Endothelial cell of umbilical vein (primary cell): ENCODE data around the gene TENM4. TPM values are rescaled to one million over a fixed set of nuclear protein-coding genes. Genes with fewer than 3 reads are reported as not detected.

Experiments used
- BruUV-seq: library from RNA; stranded (reverse); fragments of 400-500 nt; replicated peaks from 2 replicates; lab custom pipeline; 2021; lab: Mats Ljungman, UMichigan
- CTCF ChIA-PET: fragments of 300-600, 350-600 bp; sonication (Branson Sonifier 250); formaldehyde crosslinking; loops from one replicate; lab custom pipeline; 2021; ENCODE audit warnings: antibody characterized with exemption, inconsistent platforms; lab: Charles Lee
- POLR2A ChIA-PET: fragments of 300-600, 350-600 bp; sonication (Branson Sonifier 250); formaldehyde crosslinking; loops from one replicate; lab custom pipeline; 2021; ENCODE audit warnings: antibody characterized with exemption, inconsistent platforms; lab: Charles Lee
- DNase-seq: peaks from one replicate; pipeline ENCODE4 v3.0.0-alpha.2; 2011; ENCODE audit warnings: low read depth, low spot score
- FAIRE-seq: peaks from 2 replicates; lab custom pipeline; 2011; peaks lifted over from hg19 to GRCh38; lab: Jason Lieb, UNC
- H2AFZ ChIP-seq: 2 replicates; pipeline ENCODE4 v1.6.0; 2012; ENCODE audit warnings: low read depth, low read length, control low read depth, inconsistent platforms
- H3K27ac ChIP-seq: 2 replicates; pipeline ENCODE4 v1.5.1; 2011; ENCODE audit warnings: low read depth, mild to moderate bottlenecking, control low read depth, low read length, moderate library complexity; ENCODE audit not compliant: insufficient read depth
- H3K27me3 ChIP-seq, 2 experiments: 2 replicates each; pipeline versions ENCODE4 v1.6.0 to v1.6.1; 2011; ENCODE audit warnings: low read length in 2 of 2, mixed read lengths in 1 of 2; ENCODE audit not compliant: control insufficient read depth in 2 of 2, insufficient read depth in 2 of 2
- H3K36me3 ChIP-seq, 2 experiments: 2 replicates in 1 of 2; 3 replicates in 1 of 2; pipeline ENCODE4 v1.5.1; 2011; ENCODE audit warnings: low read length in 2 of 2, mild to moderate bottlenecking in 1 of 2, moderate library complexity in 1 of 2; ENCODE audit not compliant: control insufficient read depth in 2 of 2, insufficient read depth in 2 of 2; ENCODE audit errors: extremely low read depth in 1 of 2
- H3K4me1 ChIP-seq: 3 replicates; pipeline ENCODE4 v1.5.1; 2011; ENCODE audit warnings: mild to moderate bottlenecking, low read length; ENCODE audit not compliant: control insufficient read depth, insufficient read depth; ENCODE audit errors: extremely low read depth
- H3K4me2 ChIP-seq: 2 replicates; pipeline ENCODE4 v1.6.1; 2011; ENCODE audit warnings: low read length, control low read depth, mixed read lengths; ENCODE audit not compliant: insufficient read depth
- H3K4me3 ChIP-seq, 3 experiments: fragments of 200-600 bp in 1 of 3; sonication (generic), shearing (Covaris generic) in 1 of 3; replicated peaks in 1 of 3; 2 replicates each; pipeline ENCODE4 v1.5.1; 2011 to 2016; ENCODE audit warnings: control low read depth in 3 of 3, low read length in 3 of 3, mild to moderate bottlenecking in 2 of 3, inconsistent platforms in 1 of 3, low read depth in 1 of 3, moderate library complexity in 1 of 3; ENCODE audit not compliant: insufficient read depth in 1 of 3
- H3K79me2 ChIP-seq: 2 replicates; pipeline ENCODE4 v1.6.0; 2012; ENCODE audit warnings: low read length, inconsistent platforms; ENCODE audit not compliant: control insufficient read depth, insufficient read depth
- H3K9ac ChIP-seq: replicated peaks from 2 replicates; pipeline ENCODE3; 2011; ENCODE audit warnings: low read length, control low read depth; ENCODE audit not compliant: insufficient read depth; ENCODE audit errors: extremely low read depth
- H3K9me1 ChIP-seq: replicated peaks from 3 replicates; pipeline ENCODE4 v1.6.0; 2011; ENCODE audit warnings: mild to moderate bottlenecking, low read length; ENCODE audit not compliant: control insufficient read depth, insufficient read depth; ENCODE audit errors: extremely low read depth
- H3K9me3 ChIP-seq: replicated peaks from 2 replicates; pipeline ENCODE4 v1.5.1; 2012; ENCODE audit warnings: low read length, inconsistent platforms; ENCODE audit not compliant: control insufficient read depth, insufficient read depth
- H4K20me1 ChIP-seq: replicated peaks from 2 replicates; pipeline ENCODE3; 2011; ENCODE audit warnings: mild to moderate bottlenecking, low read length; ENCODE audit not compliant: control insufficient read depth, insufficient read depth; ENCODE audit errors: extremely low read depth
- CTCF ChIP-seq, 2 donors: IDR thresholded peaks; 1 replicate in 1 of 2; 2 replicates in 1 of 2; pipeline ENCODE4 v1.5.1; 2011; ENCODE audit warnings: low read length in 2 of 2, mild to moderate bottlenecking in 2 of 2, moderate library complexity in 2 of 2, control low read depth in 1 of 2, inconsistent platforms in 1 of 2, low read depth in 1 of 2; ENCODE audit not compliant: insufficient read depth in 1 of 2; ENCODE audit errors: extremely low read depth in 1 of 2
- EZH2 ChIP-seq: IDR thresholded peaks from 2 replicates; pipeline ENCODE4 v1.6.1; 2012; ENCODE audit warnings: borderline replicate concordance, low read depth, mild to moderate bottlenecking, moderate library complexity, low read length, inconsistent platforms; ENCODE audit not compliant: severe bottlenecking
- FOS ChIP-seq: IDR thresholded peaks from 2 replicates; pipeline ENCODE4 v1.6.1; 2011; ENCODE audit warnings: mild to moderate bottlenecking, low read length, moderate library complexity, borderline replicate concordance; ENCODE audit not compliant: insufficient read depth
- GATA2 ChIP-seq: IDR thresholded peaks from 2 replicates; pipeline ENCODE4 v1.7.0; 2011; ENCODE audit warnings: low read depth, mild to moderate bottlenecking, moderate library complexity, mixed read lengths, low read length; ENCODE audit not compliant: insufficient read length, insufficient read depth
- JUN ChIP-seq: IDR thresholded peaks from 2 replicates; pipeline ENCODE4 v1.6.1; 2011; ENCODE audit warnings: borderline replicate concordance, low read depth; ENCODE audit not compliant: insufficient read length, insufficient read depth
- MAX ChIP-seq: IDR thresholded peaks from 2 replicates; pipeline ENCODE4 v1.6.1; 2011; ENCODE audit not compliant: insufficient read depth, insufficient read length
- MYC ChIP-seq: IDR thresholded peaks from one replicate; pipeline ENCODE4 v1.6.1; 2011; ENCODE audit warnings: mild to moderate bottlenecking, low read depth, low read length
- POLR2A ChIP-seq: IDR thresholded peaks from 2 replicates; pipeline ENCODE4 v1.6.1; 2012; ENCODE audit warnings: low read depth, mild to moderate bottlenecking, control low read depth, low read length
- POLR2AphosphoS5 ChIP-seq: IDR thresholded peaks from 2 replicates; pipeline ENCODE4 v1.6.1; 2012; ENCODE audit warnings: low read depth, mild to moderate bottlenecking, control low read depth, low read length, moderate library complexity; ENCODE audit not compliant: insufficient read depth
- dilution Hi-C: fragments of 300-500 bp; cut with MboI; formaldehyde crosslinking; loops from one replicate; pipeline ENCODE4 v1.15.0; 2019; ENCODE audit warnings: low sequenced_read_pairs; ENCODE audit not compliant: extremely low pct_ligation_motif_present
- intact Hi-C: fragments of 100-400 bp; cut with micrococcal nuclease; formaldehyde crosslinking; loops from one replicate; pipeline ENCODE4 v1.10.0; 2022
- polyA plus RNA-seq, 4 experiments: library from polyadenylated mRNA; depleted of rRNA in 3 of 4; stranded (reverse) in 3 of 4; unstranded in 1 of 4; fragments of >200 nt; gene quantifications; 2 replicates each; pipeline versions ENCODE4 v1.2.1 to v1.2.3, GENCODE V29; 2011 to 2012; ENCODE audit warnings: missing spikeins in 1 of 4
- total RNA-seq: library from RNA; stranded (reverse); gene quantifications from 2 replicates; pipeline ENCODE4 v1.2.3, GENCODE V29; 2021

The TENM4 gene
- total and polyA plus RNA-seq, 2 donors (not counting 3 experiments of a cell fraction or from before 2014, with no cell fraction given) = 0.06 to 0.27 TPM

GRCh38 chr11:78732246-78732645 is 708.6 kb downstream of the TENM4 start:
- no peaks in the 10 kb centered on the region for H3K36me3 ChIP-seq
- no peaks in the 10 kb centered on the region for H3K4me1 ChIP-seq
- no peaks in the 10 kb centered on the region for H3K27me3 ChIP-seq
- H3K4me3 ChIP-seq = no peak overlapping the region
- intact Hi-C loops (no loop called here), dilution Hi-C loops (no loop called here)
- no peaks in the 10 kb centered on the region for H4K20me1 ChIP-seq
- H3K79me2 ChIP-seq = no peaks in the 10 kb centered on the region
- POLR2A ChIA-PET = no interaction called here
- H3K4me2 ChIP-seq = no peak overlapping the region
- H3K9me1 ChIP-seq = no peaks in the 10 kb centered on the region
- H2AFZ ChIP-seq = no peak overlapping the region
- H3K27ac ChIP-seq = no peak overlapping the region
- H3K9me3 ChIP-seq = no peaks in the 10 kb centered on the region
- TF ChIP-seq POLR2AphosphoS5 (no peak), MYC (no peak), MAX (no peak), CTCF (IDR thresholded peaks at IDR 0.05; ENCODE audit: extremely low read depth in 1 of 2, insufficient read depth in 1 of 2, low read depth in 1 of 2, low read length in 2 of 2) (no peak), GATA2 (no peak), POLR2A (no peak), EZH2 (no peak), FOS (no peak), JUN (no peak)
- FAIRE-seq (no peak), DNase-seq (no peak)
- no peak overlapping the region for H3K9ac ChIP-seq
- no TSS peak for BruUV-seq
- CTCF ChIA-PET = no interaction called here
